ENCODE data around the gene CYSTM1.
"Not testable (repeated sequence)": the region's sequence is repeated elsewhere in the genome, so short reads cannot be mapped to it uniquely, and the experiment has no call there.

Gene CYSTM1

DNA sequence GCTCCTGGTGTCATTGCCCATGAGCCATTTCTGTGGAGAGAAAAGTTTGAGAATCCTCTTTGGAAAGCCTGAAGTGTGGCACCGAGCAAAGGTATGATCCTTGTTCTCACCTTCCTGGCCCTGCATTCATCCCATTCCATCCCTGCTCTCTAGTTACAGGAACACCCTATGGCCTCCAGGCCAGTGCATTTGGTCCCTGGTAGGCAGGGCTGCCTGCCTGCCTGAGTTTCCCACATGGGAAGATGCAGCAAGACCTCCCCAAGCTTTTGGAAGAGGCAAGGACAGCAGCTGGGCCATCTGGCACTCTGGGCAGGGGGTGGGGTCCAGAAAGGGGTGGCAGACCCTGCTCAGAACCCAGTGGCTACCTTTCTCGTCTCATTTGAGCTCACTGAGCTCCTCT is 24.8 kb upstream of the CYSTM1 start:
- no peak overlapping the region for H3K4me3 ChIP-seq (ENCODE audit: low read depth, low read length)
- DNase-seq (ENCODE audit: low read depth): no peak
- no peak for TF ChIP-seq CTCF (IDR thresholded peaks at IDR 0.05; ENCODE audit: control insufficient read depth, extremely low read depth, insufficient read depth)

- TF ChIP-seq CTCF (IDR thresholded peaks at IDR 0.05; ENCODE audit: control insufficient read depth, extremely low read depth, insufficient read depth): no peak
- no peak for DNase-seq (ENCODE audit: low read depth)
- no peak overlapping the region for H3K4me3 ChIP-seq (ENCODE audit: low read depth, low read length)
These were observed 23.6 kb upstream of the CYSTM1 start for GRCh38 chr5:140151144-140152021.

DNA sequence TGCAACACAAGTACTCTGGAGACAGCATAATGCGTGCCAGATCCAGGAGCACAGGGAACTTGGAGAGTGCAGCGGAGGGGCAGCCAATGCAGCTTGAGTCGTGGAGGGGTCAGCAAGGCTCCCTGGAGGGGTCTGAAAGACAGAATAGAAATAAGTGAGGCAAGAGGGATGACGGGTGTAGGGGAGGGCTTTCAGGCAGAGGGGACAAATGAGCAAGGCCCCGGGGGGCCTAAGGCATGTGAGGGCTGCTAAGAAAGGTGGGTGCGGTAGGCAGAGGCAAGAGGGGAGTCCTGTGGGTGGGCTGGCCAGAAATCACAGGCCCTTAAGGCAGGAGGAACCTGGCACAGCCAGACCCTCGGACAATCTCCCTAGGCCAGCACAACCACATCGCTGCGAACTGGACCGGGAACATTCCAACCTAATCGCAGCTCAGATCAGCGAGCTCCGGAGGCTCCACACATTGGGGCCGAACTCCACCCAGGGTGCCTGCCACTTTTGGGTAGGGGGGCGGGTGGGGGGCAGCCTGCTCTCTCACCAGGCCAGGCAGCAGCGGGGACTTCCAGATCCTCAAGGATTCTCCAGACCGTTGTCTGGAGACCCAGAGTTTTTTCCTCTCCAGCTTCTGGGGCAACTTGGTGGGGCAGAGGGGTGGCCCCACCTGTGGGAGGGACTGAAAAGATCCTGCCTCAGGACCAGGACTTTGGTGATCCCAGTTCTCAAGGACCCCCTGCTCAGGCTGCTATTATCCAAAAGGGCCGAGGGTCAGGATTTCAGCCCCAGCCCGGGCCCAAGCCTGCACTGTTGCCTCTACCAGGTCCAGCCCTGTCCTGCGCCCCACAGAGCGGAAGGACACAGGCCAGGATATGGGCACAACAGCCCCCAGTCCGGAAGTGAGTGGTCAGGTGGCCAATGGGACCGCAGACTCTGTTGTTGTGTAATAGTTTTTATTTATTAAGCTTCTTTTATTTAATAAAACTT is 22.7 kb upstream of the CYSTM1 start:
- no peak for DNase-seq (ENCODE audit: low read depth)
- H3K4me3 ChIP-seq (ENCODE audit: low read depth, low read length): no peak overlapping the region
- TF ChIP-seq CTCF (IDR thresholded peaks at IDR 0.05; ENCODE audit: control insufficient read depth, extremely low read depth, insufficient read depth): no peak

- no peak for DNase-seq (ENCODE audit: low read depth)
- TF ChIP-seq CTCF (IDR thresholded peaks at IDR 0.05; ENCODE audit: control insufficient read depth, extremely low read depth, insufficient read depth): no peak
- H3K4me3 ChIP-seq (ENCODE audit: low read depth, low read length): no peak overlapping the region
These were observed 21.7 kb upstream of the CYSTM1 start for GRCh38 chr5:140153255-140153654.

- no peak overlapping the region for H3K4me3 ChIP-seq (ENCODE audit: low read depth, low read length)
- no peak for TF ChIP-seq CTCF (IDR thresholded peaks at IDR 0.05; ENCODE audit: control insufficient read depth, extremely low read depth, insufficient read depth)
These were observed 21.1 kb upstream of the CYSTM1 start for GRCh38 chr5:140153905-140154304.

DNA sequence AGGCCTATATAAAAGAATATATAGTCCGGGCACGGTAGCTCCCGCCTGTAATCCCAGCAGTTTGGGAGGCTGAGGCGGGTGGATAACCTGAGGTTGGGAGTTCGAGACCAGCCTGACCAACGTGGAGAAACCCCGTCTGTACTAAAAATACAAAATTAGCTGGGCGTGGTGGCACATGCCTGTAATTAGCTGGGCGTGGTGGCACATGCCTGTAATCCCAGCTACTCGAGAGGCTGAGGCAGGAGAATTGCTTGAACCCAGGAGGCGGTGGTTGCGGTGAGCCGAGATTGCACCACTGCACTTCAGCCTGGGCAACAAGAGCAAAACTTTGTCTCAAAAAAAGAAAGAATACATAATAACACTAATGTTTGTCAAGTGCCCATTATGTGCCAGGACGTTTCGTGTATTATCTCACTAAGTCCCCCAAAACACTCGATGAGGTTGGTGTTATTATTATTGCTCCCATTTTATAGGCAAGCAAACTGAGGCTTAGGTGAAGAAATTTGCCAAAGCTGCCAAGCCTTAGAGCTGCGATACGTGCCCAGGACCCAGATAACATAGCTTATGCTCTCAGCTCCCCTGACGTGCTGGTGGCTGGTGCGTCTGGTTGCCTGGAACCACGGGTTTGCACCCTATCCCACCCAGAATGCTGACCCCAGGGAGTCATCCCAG is 20.1 kb upstream of the CYSTM1 start:
- DNase-seq (ENCODE audit: low read depth); H3K4me3 ChIP-seq (ENCODE audit: low read depth, low read length): not testable (repeated sequence)

More at GRCh38 chr5:140153905-140154304, 21.1 kb upstream of the CYSTM1 start:
- no peak for DNase-seq (ENCODE audit: low read depth)

Measured in LNCaP clone FGC (cell line).